Measurements from ENCODE around the gene NIF3L1. TPM values are rescaled to one million over a fixed set of nuclear protein-coding genes. Genes with fewer than 3 reads are reported as not detected.
"Not testable (repeated sequence)": the region's sequence is repeated elsewhere in the genome, so short reads cannot be mapped to it uniquely, and the experiment has no call there.

Gene NIF3L1
- total and polyA plus RNA-seq, 2 donors, result 26.2 to 43.2 TPM

GRCh38 chr2:200864176-200865034 lies 24.8 kb upstream of the NIF3L1 start, which contains the start of gene CLK1:
Gene CLK1, minus strand, starts transcription at chr2:200864658. Its CDS starts 2,796 bp downstream, at chr2:200861862.
- Histone ChIP-seq H3K27ac (ENCODE audit: low read depth in 1 of 2, low read length in 1 of 2) (peak within 1 kb of the TSS; percentile 99 to 100), H3K27me3 (ENCODE audit: control insufficient read depth in 2 of 2, insufficient read depth in 1 of 2, low read length in 1 of 2) (no peaks in the 10 kb centered on the region), H3K9me3 (ENCODE audit: control insufficient read depth in 2 of 2, insufficient read depth in 1 of 2, low read length in 1 of 2) (no peaks in the 10 kb centered on the region), H3K4me3 (ENCODE audit: low read length in 2 of 2) (peak within 1 kb of the TSS; percentile 81 to 97), H3K4me1 (ENCODE audit: control insufficient read depth in 2 of 2, insufficient read depth in 2 of 2, low read length in 2 of 2) (peaks cover 0 to 21% of the 10 kb centered on the region in 2 donors), H3K36me3 (ENCODE audit: control insufficient read depth in 2 of 2, insufficient read depth in 2 of 2, low read length in 1 of 2) (peaks cover 3 to 25% of the 10 kb centered on the region in 2 donors)
- WGBS, result 4% methylated on average over 89 of the region's 89 CpGs
- DNase-seq (ENCODE audit: low read depth in 6 of 9, low spot score in 9 of 9), result peak; percentile 92 to 99 (median 95)

DNA sequence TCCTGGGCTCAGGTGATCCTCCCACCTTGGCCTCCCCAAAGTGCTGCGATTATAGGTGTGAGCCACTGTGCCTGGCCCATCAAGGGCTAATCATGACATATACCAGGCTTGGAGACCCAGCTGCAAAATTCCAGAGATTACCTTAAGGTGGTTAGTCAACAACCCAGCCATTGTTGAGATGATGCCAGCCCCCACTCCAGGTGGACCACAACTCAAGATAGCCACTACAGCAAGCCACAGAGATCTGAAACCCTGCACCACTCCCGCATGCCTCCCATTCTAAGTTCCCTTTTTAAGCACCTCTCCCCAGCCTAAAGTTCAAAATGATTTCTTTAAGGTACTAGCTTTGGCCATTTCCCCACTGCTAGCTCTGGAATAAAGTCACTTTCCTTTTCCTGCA lies 20.2 kb upstream of the NIF3L1 start:
- over 99% methylated on average over 2 of the region's 2 CpGs for WGBS
- no peak for DNase-seq (ENCODE audit: low read depth in 6 of 9, low spot score in 9 of 9)
- no peaks in the 10 kb centered on the region for H3K9me3 ChIP-seq (ENCODE audit: control insufficient read depth in 2 of 2, insufficient read depth in 1 of 2, low read length in 1 of 2)

DNA sequence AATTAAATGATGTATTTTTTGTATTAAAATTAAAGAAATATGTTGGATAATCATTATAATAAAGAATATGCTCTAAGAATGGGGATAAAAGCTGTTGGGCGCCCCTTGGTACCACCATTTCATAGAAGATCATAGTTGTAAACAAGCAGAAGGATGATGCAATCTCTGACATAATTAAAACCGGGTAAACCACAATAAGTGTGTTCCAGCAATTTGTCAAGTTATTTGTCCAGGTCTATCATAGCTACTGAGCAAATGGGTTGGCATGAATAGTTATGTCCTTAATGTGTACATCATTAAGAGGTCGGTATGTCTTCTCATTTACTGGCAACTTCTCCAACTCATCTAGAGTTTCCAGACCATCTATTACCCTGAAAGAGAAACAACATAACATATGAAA lies 18.0 kb upstream of the NIF3L1 start:
- no peaks in the 10 kb centered on the region for H3K27me3 ChIP-seq (ENCODE audit: control insufficient read depth in 2 of 2, insufficient read depth in 1 of 2, low read length in 1 of 2)
- no peak overlapping the region for H3K27ac ChIP-seq (ENCODE audit: low read depth in 1 of 2, low read length in 1 of 2)
- H3K9me3 ChIP-seq (ENCODE audit: control insufficient read depth in 2 of 2, insufficient read depth in 1 of 2, low read length in 1 of 2), result no peaks in the 10 kb centered on the region
- no peak overlapping the region for H3K4me3 ChIP-seq (ENCODE audit: low read length in 2 of 2)
- 95% methylated on average over 3 of the region's 3 CpGs for WGBS
- no peaks in the 10 kb centered on the region for H3K4me1 ChIP-seq (ENCODE audit: control insufficient read depth in 2 of 2, insufficient read depth in 2 of 2, low read length in 2 of 2)
- DNase-seq (ENCODE audit: low read depth in 6 of 9, low spot score in 9 of 9), result no peak
- peaks cover 17 to 26% of the 10 kb centered on the region in 2 donors for H3K36me3 ChIP-seq (ENCODE audit: control insufficient read depth in 2 of 2, insufficient read depth in 2 of 2, low read length in 1 of 2)

More for the DNA sequence above, 20.2 kb upstream of the NIF3L1 start:
- H3K27me3 ChIP-seq (ENCODE audit: control insufficient read depth in 2 of 2, insufficient read depth in 1 of 2, low read length in 1 of 2), result no peaks in the 10 kb centered on the region
- no peak overlapping the region for H3K4me3 ChIP-seq (ENCODE audit: low read length in 2 of 2)
- H3K27ac ChIP-seq (ENCODE audit: low read depth in 1 of 2, low read length in 1 of 2), result no peak overlapping the region
- peaks cover 0 to 7% of the 10 kb centered on the region in 2 donors for H3K4me1 ChIP-seq (ENCODE audit: control insufficient read depth in 2 of 2, insufficient read depth in 2 of 2, low read length in 2 of 2)
- H3K36me3 ChIP-seq (ENCODE audit: control insufficient read depth in 2 of 2, insufficient read depth in 2 of 2, low read length in 1 of 2), result peaks cover 10 to 13% of the 10 kb centered on the region in 2 donors

GRCh38 chr2:200873560-200873959 lies 15.6 kb upstream of the NIF3L1 start:
- Histone ChIP-seq H3K4me3 (ENCODE audit: low read length in 2 of 2) (no peak overlapping the region), H3K9me3 (ENCODE audit: control insufficient read depth in 2 of 2, insufficient read depth in 1 of 2, low read length in 1 of 2) (no peaks in the 10 kb centered on the region), H3K36me3 (ENCODE audit: control insufficient read depth in 2 of 2, insufficient read depth in 2 of 2, low read length in 1 of 2) (peaks cover 22 to 46% of the 10 kb centered on the region in 2 donors), H3K27ac (ENCODE audit: low read depth in 1 of 2, low read length in 1 of 2) (no peak overlapping the region), H3K4me1 (ENCODE audit: control insufficient read depth in 2 of 2, insufficient read depth in 2 of 2, low read length in 2 of 2) (no peaks in the 10 kb centered on the region), H3K27me3 (ENCODE audit: control insufficient read depth in 2 of 2, insufficient read depth in 1 of 2, low read length in 1 of 2) (no peaks in the 10 kb centered on the region)
- WGBS, result 98% methylated on average over 6 of the region's 6 CpGs
- no peak for DNase-seq (ENCODE audit: low read depth in 6 of 9, low spot score in 9 of 9)

- Histone ChIP-seq H3K4me1 (ENCODE audit: control insufficient read depth in 2 of 2, insufficient read depth in 2 of 2, low read length in 2 of 2) (no peaks in the 10 kb centered on the region), H3K36me3 (ENCODE audit: control insufficient read depth in 2 of 2, insufficient read depth in 2 of 2, low read length in 1 of 2) (peaks cover 22 to 67% of the 10 kb centered on the region in 2 donors), H3K27me3 (ENCODE audit: control insufficient read depth in 2 of 2, insufficient read depth in 1 of 2, low read length in 1 of 2) (no peaks in the 10 kb centered on the region), H3K4me3 (ENCODE audit: low read length in 2 of 2) (no peak overlapping the region), H3K27ac (ENCODE audit: low read depth in 1 of 2, low read length in 1 of 2) (no peak overlapping the region), H3K9me3 (ENCODE audit: control insufficient read depth in 2 of 2, insufficient read depth in 1 of 2, low read length in 1 of 2) (no peaks in the 10 kb centered on the region)
- DNase-seq (ENCODE audit: low read depth in 6 of 9, low spot score in 9 of 9), result no peak
These were observed 11.7 kb upstream of the NIF3L1 start for GRCh38 chr2:200877443-200877842.

DNA sequence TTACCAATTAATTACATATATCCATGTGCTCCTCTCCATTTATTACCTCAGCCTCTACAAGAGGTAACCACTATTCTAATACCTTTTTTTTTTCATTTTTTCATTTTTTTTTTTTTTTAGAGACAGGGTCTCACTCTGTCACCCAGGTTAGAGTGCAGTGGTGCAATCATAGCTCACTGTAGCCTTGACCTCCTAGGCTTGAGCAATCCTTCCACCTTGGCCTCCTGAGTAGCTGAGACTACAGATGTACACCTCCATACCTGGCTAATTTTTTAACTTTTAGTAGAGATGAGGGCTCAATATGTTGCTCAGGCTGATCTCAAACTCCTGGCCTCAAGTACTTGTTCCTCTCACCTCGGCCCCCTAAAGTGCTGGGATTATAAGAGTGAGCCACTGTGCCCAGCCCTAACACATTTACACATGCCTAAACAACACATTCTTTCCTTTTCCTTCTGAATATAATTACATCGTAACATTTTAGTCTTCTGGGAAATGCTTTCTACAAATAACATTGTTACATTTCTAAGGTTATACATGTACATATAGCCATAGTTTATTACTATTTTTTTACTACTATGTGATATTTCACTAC lies 10.8 kb upstream of the NIF3L1 start:
- Histone ChIP-seq H3K4me3 (ENCODE audit: low read length in 2 of 2) (no peak overlapping the region), H3K27me3 (ENCODE audit: control insufficient read depth in 2 of 2, insufficient read depth in 1 of 2, low read length in 1 of 2) (no peaks in the 10 kb centered on the region), H3K9me3 (ENCODE audit: control insufficient read depth in 2 of 2, insufficient read depth in 1 of 2, low read length in 1 of 2) (no peaks in the 10 kb centered on the region), H3K4me1 (ENCODE audit: control insufficient read depth in 2 of 2, insufficient read depth in 2 of 2, low read length in 2 of 2) (no peaks in the 10 kb centered on the region), H3K36me3 (ENCODE audit: control insufficient read depth in 2 of 2, insufficient read depth in 2 of 2, low read length in 1 of 2) (peaks cover 28 to 76% of the 10 kb centered on the region in 2 donors), H3K27ac (ENCODE audit: low read depth in 1 of 2, low read length in 1 of 2) (no peak overlapping the region)
- no peak for DNase-seq (ENCODE audit: low read depth in 6 of 9, low spot score in 9 of 9)
- WGBS, result 97% methylated on average over 2 of the region's 2 CpGs

DNA sequence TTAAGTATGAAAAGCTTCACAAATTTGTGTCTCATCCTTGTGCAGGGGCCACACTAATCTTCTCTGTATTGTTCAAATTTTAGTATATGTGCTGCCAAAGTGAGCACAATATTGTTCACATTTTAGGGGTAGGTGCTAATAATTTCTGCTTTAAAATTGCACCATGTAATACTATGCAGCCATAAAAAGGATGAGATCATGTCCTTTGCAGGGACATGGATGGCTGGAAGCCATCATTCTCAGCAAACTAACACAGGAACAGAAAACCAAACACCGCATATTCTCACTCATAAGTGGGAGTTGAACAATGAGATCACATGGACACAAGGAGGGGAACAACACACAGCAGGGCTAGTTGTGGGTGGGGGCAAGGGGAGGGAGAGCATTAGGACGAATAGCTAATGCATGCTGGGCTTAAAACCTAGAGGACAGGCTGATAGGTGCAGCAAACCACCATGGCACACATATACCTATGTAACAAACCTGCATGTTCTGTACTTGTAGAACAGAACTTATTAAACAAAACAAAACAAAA lies 7.4 kb upstream of the NIF3L1 start:
- H3K4me3 ChIP-seq (ENCODE audit: low read length in 2 of 2); H3K27ac ChIP-seq (ENCODE audit: low read depth in 1 of 2, low read length in 1 of 2); H3K9me3 ChIP-seq (ENCODE audit: control insufficient read depth in 2 of 2, insufficient read depth in 1 of 2, low read length in 1 of 2); DNase-seq (ENCODE audit: low read depth in 6 of 9, low spot score in 9 of 9); H3K27me3 ChIP-seq (ENCODE audit: control insufficient read depth in 2 of 2, insufficient read depth in 1 of 2, low read length in 1 of 2); H3K4me1 ChIP-seq (ENCODE audit: control insufficient read depth in 2 of 2, insufficient read depth in 2 of 2, low read length in 2 of 2): not testable (repeated sequence)
- peaks cover 23 to 75% of the 10 kb centered on the region in 2 donors for H3K36me3 ChIP-seq (ENCODE audit: control insufficient read depth in 2 of 2, insufficient read depth in 2 of 2, low read length in 1 of 2)
- WGBS, result 94% methylated on average over 2 of the region's 2 CpGs

- H3K36me3 ChIP-seq (ENCODE audit: control insufficient read depth in 2 of 2, insufficient read depth in 2 of 2, low read length in 1 of 2), result peaks cover 23 to 80% of the 10 kb centered on the region in 2 donors
- H3K9me3 ChIP-seq (ENCODE audit: control insufficient read depth in 2 of 2, insufficient read depth in 1 of 2, low read length in 1 of 2), result no peaks in the 10 kb centered on the region
- no peak overlapping the region for H3K4me3 ChIP-seq (ENCODE audit: low read length in 2 of 2)
- H3K27me3 ChIP-seq (ENCODE audit: control insufficient read depth in 2 of 2, insufficient read depth in 1 of 2, low read length in 1 of 2), result no peaks in the 10 kb centered on the region
- DNase-seq (ENCODE audit: low read depth in 6 of 9, low spot score in 9 of 9), result no peak
- H3K27ac ChIP-seq (ENCODE audit: low read depth in 1 of 2, low read length in 1 of 2), result no peak overlapping the region
- no peaks in the 10 kb centered on the region for H3K4me1 ChIP-seq (ENCODE audit: control insufficient read depth in 2 of 2, insufficient read depth in 2 of 2, low read length in 2 of 2)
These were observed 10.3 kb downstream of the NIF3L1 start for GRCh38 chr2:200899482-200899881.

GRCh38 chr2:200901459-200902072 lies 12.4 kb downstream of the NIF3L1 start:
- peak; percentile 64 to 93 (median 81) for DNase-seq (ENCODE audit: low read depth in 6 of 9, low spot score in 9 of 9)
- peak overlapping the region in 1 of 2 donors; percentile 48 for H3K27ac ChIP-seq (ENCODE audit: low read depth in 1 of 2, low read length in 1 of 2)
- no peaks in the 10 kb centered on the region for H3K4me1 ChIP-seq (ENCODE audit: control insufficient read depth in 2 of 2, insufficient read depth in 2 of 2, low read length in 2 of 2)
- WGBS, result 6% methylated on average over 4 of the region's 4 CpGs
- no peaks in the 10 kb centered on the region for H3K9me3 ChIP-seq (ENCODE audit: control insufficient read depth in 2 of 2, insufficient read depth in 1 of 2, low read length in 1 of 2)
- peaks cover 17 to 78% of the 10 kb centered on the region in 2 donors for H3K36me3 ChIP-seq (ENCODE audit: control insufficient read depth in 2 of 2, insufficient read depth in 2 of 2, low read length in 1 of 2)
- H3K4me3 ChIP-seq (ENCODE audit: low read length in 2 of 2), result no peak overlapping the region
- no peaks in the 10 kb centered on the region for H3K27me3 ChIP-seq (ENCODE audit: control insufficient read depth in 2 of 2, insufficient read depth in 1 of 2, low read length in 1 of 2)
